Transverse colon (tissue), 3 donors: ENCODE results near the gene CACNA1C.

ENCODE experiments used
- POLR2A ChIP-seq: fragments of 450-650 bp; IDR thresholded peaks from one replicate; pipeline ENCODE4 v1.6.1; 2016; ENCODE audit warnings: antibody characterized with exemption, mild to moderate bottlenecking, moderate library complexity
- POLR2AphosphoS5 ChIP-seq, 3 donors: sonication (generic); formaldehyde crosslinking; IDR thresholded peaks; one replicate each; pipeline ENCODE4 v1.6.1; 2016; ENCODE audit warnings: antibody characterized with exemption in 3 of 3

- TF ChIP-seq POLR2A (no peak), POLR2AphosphoS5 (IDR thresholded peaks at IDR 0.05) (no peak)
These were observed 508.6 kb downstream of the CACNA1C start for GRCh38 chr12:2561367-2561766.
